NB4 (cell line): Measurements from ENCODE around the gene NFE2L1.

Experiments
- MYC ChIP-seq: IDR thresholded peaks from 2 replicates; pipeline ENCODE4 v1.6.1; 2011; ENCODE audit warnings: low read depth, low read length
- POLR2A ChIP-seq: IDR thresholded peaks from 2 replicates; pipeline ENCODE4 v1.6.1; 2011; ENCODE audit warnings: mild to moderate bottlenecking; ENCODE audit not compliant: insufficient read length; ENCODE audit errors: extremely low read depth
- TF ChIP-seq, protein P1 (sequence below): IDR thresholded peaks from one replicate; pipeline ENCODE4 v1.5.1; 2012; ENCODE audit warnings: low read depth, low read length

DNA sequence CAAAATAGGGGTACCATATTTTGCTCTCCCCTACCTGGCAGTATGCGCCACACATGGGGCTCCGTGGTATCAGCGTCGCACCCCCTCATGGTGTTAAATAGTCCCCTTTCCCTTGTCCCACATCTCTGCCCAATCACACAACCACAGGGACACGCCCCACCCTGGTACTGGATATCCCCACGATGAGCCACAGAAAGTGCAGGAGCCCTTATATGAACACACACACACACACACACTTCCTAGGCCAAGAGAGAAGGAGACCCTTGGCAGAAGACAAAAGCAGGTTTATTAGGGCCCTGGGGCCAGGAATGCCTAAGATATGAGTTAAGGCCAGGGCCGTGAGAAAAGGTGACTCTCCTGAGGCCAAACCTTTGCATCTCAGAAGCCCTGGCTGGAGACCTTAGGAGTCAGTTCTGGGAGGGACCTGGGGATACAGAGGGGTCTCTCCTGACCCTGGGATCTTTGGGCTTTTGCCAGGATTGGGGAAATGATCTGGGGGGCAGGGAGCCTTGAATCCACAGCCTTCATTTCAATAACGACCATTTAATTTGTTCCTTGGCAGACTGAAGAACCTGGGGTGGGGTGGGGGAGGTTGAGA, 22.2 kb upstream of the NFE2L1 start:
- TF ChIP-seq POLR2A (no peak), MYC (no peak)
- TF ChIP-seq, protein P1, sequence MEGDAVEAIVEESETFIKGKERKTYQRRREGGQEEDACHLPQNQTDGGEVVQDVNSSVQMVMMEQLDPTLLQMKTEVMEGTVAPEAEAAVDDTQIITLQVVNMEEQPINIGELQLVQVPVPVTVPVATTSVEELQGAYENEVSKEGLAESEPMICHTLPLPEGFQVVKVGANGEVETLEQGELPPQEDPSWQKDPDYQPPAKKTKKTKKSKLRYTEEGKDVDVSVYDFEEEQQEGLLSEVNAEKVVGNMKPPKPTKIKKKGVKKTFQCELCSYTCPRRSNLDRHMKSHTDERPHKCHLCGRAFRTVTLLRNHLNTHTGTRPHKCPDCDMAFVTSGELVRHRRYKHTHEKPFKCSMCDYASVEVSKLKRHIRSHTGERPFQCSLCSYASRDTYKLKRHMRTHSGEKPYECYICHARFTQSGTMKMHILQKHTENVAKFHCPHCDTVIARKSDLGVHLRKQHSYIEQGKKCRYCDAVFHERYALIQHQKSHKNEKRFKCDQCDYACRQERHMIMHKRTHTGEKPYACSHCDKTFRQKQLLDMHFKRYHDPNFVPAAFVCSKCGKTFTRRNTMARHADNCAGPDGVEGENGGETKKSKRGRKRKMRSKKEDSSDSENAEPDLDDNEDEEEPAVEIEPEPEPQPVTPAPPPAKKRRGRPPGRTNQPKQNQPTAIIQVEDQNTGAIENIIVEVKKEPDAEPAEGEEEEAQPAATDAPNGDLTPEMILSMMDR = no peak
